Chondrocyte (in vitro differentiated cells): ENCODE results near the gene ALG14. TPM values are rescaled to one million over a fixed set of nuclear protein-coding genes. Genes with fewer than 3 reads are reported as not detected.

Experiments
- DNase-seq: peaks from one replicate; pipeline ENCODE4 v3.0.0; 2021; ENCODE audit warnings: mixed read lengths, low spot score
- H3K27ac Mint-ChIP-seq: one replicate; pipeline ENCODE4 v1.8.0; 2021; ENCODE audit warnings: mild to moderate bottlenecking, moderate library complexity, mixed read lengths; ENCODE audit not compliant: unreplicated experiment
- H3K27me3 Mint-ChIP-seq: 2 replicates; pipeline ENCODE4 v1.8.0; 2021; ENCODE audit warnings: low read depth, mixed read lengths
- H3K36me3 Mint-ChIP-seq: 2 replicates; pipeline ENCODE4 v1.8.0; 2021; ENCODE audit warnings: low read depth, mixed read lengths
- H3K4me1 Mint-ChIP-seq: 2 replicates; pipeline ENCODE4 v1.8.0; 2021; ENCODE audit warnings: low read depth, mild to moderate bottlenecking, mixed read lengths
- H3K4me3 Mint-ChIP-seq: one replicate; pipeline ENCODE4 v1.8.0; 2021; ENCODE audit warnings: mild to moderate bottlenecking, moderate library complexity, mixed read lengths; ENCODE audit not compliant: unreplicated experiment
- H3K9me3 Mint-ChIP-seq: 2 replicates; pipeline ENCODE4 v1.8.0; 2021; ENCODE audit warnings: low read depth, mixed read lengths
- long read RNA-seq: library from polyadenylated mRNA; stranded (forward); transcript quantifications from one replicate; pipeline ENCODE4 v2.0.0, GENCODE V29; 2021
- total RNA-seq: library from RNA; stranded (reverse); gene quantifications from 3 replicates; pipeline ENCODE4 v1.2.1, GENCODE V29; 2021
- TF ChIP-seq, protein P1 (sequence below): fragments of 200-600 bp; sonication (generic); IDR thresholded peaks from 2 replicates; pipeline ENCODE4 v1.5.0; 2021; ENCODE audit warnings: antibody characterized with exemption, mild to moderate bottlenecking, moderate library complexity

The ALG14 gene, protein sequence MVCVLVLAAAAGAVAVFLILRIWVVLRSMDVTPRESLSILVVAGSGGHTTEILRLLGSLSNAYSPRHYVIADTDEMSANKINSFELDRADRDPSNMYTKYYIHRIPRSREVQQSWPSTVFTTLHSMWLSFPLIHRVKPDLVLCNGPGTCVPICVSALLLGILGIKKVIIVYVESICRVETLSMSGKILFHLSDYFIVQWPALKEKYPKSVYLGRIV
- total RNA-seq = 3.8 to 10.9 TPM (median 6.1 TPM) in 3 replicates
- long read RNA-seq, full-length matches to known transcripts = 9 of 11 reads
- long read RNA-seq, partial matches to known transcripts = 0 of 11 reads
- long read RNA-seq, other reads (novel, unspliced or antisense) = 2 of 11 reads

DNA sequence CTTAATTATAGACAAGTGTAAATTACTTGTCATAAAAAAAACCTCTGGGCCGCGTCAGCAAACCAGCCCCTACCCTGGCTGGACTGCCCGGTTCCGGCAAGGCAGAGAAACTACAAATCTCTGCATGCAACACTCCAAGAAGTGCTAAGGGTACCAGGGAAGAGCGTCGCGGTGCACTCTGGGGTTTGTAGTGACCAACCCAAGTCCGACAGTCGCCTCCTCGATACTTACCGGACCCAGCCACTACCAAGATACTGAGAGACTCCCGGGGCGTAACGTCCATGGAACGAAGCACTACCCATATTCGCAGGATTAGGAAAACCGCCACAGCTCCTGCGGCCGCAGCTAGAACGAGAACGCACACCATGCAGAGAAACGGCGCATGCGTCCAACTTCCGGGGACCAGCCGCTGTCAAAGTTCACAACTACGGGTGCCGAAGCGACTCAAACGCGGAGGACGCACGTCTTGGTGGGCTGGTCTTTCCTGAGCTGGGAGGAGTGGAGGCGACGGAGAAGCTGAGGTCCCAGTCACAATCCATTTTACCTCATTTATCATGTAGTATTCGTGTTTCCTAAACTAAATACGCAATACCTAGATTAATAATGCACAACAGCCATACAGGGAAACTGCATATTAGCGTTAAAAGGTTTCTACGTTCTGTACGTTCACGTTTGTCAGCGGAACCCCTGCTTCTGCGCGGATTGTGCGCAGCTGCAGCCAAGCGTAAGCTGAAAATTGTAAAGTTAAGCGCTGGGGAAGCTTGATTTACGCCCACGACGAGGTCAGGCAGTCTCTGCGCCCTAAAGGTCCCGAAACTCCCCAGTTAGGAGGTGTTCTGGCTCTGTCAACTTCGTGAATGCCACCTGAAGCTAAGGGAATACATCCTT, at the start of gene ALG14:
ALG14 (minus strand) TSS at position 420 of the 888 bp plus-strand sequence; CDS start at position 367, 53 bp downstream.
- TF ChIP-seq, protein P1, sequence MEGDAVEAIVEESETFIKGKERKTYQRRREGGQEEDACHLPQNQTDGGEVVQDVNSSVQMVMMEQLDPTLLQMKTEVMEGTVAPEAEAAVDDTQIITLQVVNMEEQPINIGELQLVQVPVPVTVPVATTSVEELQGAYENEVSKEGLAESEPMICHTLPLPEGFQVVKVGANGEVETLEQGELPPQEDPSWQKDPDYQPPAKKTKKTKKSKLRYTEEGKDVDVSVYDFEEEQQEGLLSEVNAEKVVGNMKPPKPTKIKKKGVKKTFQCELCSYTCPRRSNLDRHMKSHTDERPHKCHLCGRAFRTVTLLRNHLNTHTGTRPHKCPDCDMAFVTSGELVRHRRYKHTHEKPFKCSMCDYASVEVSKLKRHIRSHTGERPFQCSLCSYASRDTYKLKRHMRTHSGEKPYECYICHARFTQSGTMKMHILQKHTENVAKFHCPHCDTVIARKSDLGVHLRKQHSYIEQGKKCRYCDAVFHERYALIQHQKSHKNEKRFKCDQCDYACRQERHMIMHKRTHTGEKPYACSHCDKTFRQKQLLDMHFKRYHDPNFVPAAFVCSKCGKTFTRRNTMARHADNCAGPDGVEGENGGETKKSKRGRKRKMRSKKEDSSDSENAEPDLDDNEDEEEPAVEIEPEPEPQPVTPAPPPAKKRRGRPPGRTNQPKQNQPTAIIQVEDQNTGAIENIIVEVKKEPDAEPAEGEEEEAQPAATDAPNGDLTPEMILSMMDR = no peak

DNA sequence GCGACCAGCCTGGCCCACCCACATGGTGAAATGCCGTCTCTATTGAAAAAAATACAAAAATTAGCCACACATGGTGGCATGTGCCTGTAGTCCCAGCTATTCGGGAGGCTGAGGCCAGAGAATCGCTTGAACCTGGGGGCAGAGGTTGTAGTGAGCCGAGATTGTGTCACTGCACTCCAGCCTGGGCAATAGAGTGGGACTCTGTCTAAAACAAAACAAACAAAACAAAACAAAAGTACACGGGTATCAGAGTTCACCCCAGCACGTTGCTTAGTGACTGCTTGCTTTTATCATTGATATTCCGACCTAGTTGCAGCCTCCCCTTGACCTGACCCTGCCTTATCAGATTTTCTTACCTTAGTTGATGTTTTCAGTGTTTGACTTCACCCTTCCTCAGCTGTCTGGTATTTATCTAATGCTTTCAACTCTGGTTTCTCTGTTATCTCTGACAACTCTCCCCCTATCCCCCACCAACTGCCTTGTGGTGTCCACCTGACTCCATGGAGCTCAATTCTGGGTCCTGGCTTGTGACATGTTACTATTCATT, 49.5 kb upstream of the ALG14 start:
- H3K27ac Mint-ChIP-seq = no peak overlapping the region
- H3K27me3 Mint-ChIP-seq = peaks cover 14% of the 10 kb centered on the region
- H3K4me1 Mint-ChIP-seq = peaks cover 5% of the 10 kb centered on the region
- H3K4me3 Mint-ChIP-seq = no peak overlapping the region
- TF ChIP-seq, protein P1 = no peak
- H3K36me3 Mint-ChIP-seq = peaks cover 2% of the 10 kb centered on the region
- no peaks in the 10 kb centered on the region for H3K9me3 Mint-ChIP-seq
- no peak for DNase-seq

More for the DNA sequence above, at the start of gene ALG14:
- H3K27me3 Mint-ChIP-seq = no peaks in the 10 kb centered on the region
- peak within 1 kb of the TSS; percentile 98 for H3K27ac Mint-ChIP-seq
- peaks cover 2% of the 10 kb centered on the region for H3K36me3 Mint-ChIP-seq
- peak within 1 kb of the TSS; percentile 92 for H3K4me3 Mint-ChIP-seq
- peaks cover 13% of the 10 kb centered on the region for H3K4me1 Mint-ChIP-seq
- H3K9me3 Mint-ChIP-seq = no peaks in the 10 kb centered on the region
- peak; percentile 96 for DNase-seq

DNA sequence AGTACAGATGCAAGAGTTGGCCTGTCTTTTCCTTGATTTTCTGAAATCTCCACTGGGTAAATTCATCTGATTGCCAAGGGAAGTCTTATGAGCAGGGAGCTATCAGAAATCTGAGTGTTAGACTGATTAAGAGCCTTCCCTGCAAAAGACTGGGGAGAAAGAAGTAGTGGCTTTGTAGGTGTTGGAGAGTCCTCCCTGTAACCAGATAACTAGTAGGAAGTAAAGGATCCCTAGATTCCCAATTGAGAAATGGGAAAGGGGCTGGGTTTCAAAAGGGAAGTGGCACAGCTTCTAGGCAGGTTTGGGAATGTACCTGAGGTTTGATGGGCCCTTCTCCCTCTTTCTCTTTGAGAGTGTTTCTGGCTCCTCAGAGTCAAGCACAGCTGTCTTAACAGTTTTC, 46.5 kb upstream of the ALG14 start:
- H3K27me3 Mint-ChIP-seq = peaks cover 14% of the 10 kb centered on the region
- H3K4me1 Mint-ChIP-seq = peaks cover 11% of the 10 kb centered on the region
- TF ChIP-seq, protein P1 = no peak
- no peak overlapping the region for H3K27ac Mint-ChIP-seq
- peaks cover 2% of the 10 kb centered on the region for H3K36me3 Mint-ChIP-seq
- no peaks in the 10 kb centered on the region for H3K9me3 Mint-ChIP-seq
- DNase-seq = no peak
- H3K4me3 Mint-ChIP-seq = no peak overlapping the region

DNA sequence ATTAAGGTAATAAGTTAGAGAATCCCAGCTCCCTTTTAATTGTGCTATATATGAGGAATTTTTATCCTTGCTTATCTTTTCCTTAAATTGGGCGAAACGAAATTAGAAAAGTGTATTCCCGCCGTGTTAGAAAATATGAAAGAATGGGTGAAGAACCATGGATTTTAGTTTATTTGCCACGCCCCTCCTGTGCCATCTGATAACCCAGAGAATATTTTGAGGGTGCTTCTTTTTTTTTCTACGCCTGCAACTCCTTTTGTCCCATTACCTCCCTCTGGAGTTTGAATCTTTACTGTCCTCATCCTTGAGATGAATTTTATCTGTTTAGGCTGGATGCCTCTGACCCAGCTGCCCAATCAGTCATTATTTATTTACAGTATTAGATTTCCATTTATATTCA, 46.0 kb upstream of the ALG14 start:
- H3K27ac Mint-ChIP-seq = no peak overlapping the region
- H3K9me3 Mint-ChIP-seq = no peaks in the 10 kb centered on the region
- TF ChIP-seq, protein P1 = no peak
- peaks cover 11% of the 10 kb centered on the region for H3K4me1 Mint-ChIP-seq
- H3K27me3 Mint-ChIP-seq = peaks cover 14% of the 10 kb centered on the region
- peaks cover 2% of the 10 kb centered on the region for H3K36me3 Mint-ChIP-seq
- no peak for DNase-seq
- H3K4me3 Mint-ChIP-seq = peak overlapping the region; percentile 2

DNA sequence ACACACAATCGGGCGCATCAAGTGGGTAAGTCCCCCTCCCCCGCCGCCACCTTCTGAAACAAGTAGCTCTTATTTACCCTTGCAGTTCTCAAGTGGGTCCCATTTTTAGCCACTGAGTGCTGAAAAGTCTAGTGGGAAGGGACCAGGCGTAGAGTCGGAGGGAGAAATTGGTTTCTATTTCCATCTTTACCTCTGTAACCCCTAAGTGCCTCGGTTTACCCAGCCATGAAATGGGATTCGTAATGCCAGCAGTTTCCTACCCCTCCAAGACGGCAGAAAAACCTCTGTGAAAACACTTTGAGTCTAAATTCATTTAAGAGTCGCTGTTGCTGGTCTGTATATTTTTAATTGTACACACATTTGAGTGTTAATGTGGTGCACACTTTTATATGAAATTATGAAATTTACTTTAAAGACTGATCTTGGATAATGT, 45.3 kb upstream of the ALG14 start:
- TF ChIP-seq, protein P1 = no peak
- DNase-seq = no peak
- peaks cover 11% of the 10 kb centered on the region for H3K4me1 Mint-ChIP-seq
- peaks cover 2% of the 10 kb centered on the region for H3K36me3 Mint-ChIP-seq
- H3K4me3 Mint-ChIP-seq = peak overlapping the region; percentile 73
- H3K27me3 Mint-ChIP-seq = peaks cover 17% of the 10 kb centered on the region
- H3K9me3 Mint-ChIP-seq = no peaks in the 10 kb centered on the region
- H3K27ac Mint-ChIP-seq = no peak overlapping the region
